T-helper 22 cell (primary cell): Measurements from ENCODE around the gene JMJD7.

Experiments
- DNase-seq: peaks from one replicate; pipeline ENCODE4 v3.0.0-alpha.2; 2020; ENCODE audit warnings: low read depth

JMJD7 gene

DNA sequence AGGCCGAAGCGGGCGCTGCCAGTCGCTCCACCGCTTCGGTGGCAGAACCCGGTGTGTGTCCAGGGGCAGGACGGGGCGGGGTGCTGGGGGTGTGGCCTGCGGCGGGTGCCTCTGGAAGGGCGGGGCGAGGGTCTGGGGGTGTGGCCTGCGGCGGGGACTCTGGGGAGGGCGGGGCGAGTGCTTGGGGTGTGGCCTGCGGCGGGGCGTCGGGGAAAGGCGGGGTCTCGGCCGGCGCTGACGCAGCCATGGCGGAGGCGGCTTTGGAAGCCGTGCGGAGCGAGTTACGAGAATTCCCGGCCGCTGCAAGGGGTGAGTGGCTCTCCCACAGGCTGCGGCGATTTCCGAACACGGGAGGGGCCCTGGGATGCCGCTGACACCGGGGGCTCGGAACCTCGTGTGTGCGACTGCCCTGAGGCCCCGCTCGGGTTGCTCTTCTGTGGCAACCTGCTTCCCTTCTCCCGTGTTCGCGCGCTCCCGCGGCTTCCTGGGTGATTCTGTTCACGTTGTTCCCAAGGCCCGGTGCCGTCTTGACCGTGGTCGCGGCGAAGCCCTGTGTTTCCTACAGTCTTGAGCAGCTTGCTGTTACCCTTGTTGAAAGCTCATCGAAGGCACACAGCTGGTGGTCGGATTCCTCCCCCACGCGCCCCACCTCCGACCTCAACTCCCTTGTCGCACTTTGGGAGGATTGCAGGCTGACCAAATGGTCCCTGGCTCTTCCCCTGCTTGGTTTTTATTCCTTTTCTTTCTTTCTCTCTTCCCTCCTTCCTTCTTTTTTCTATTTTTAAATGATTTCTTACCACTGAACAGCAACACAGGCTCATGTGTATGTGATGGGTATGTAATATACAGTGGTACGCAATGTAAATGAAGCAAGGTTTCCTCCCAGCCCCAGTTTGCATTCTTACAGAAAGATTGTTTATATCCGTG is at the start of gene JMJD7:
TSS of gene JMJD7 (plus strand) at position 213 of the 927 bp plus-strand sequence. CDS start at position 246, 33 bp downstream.
- DNase-seq, result peak; percentile 89

DNA sequence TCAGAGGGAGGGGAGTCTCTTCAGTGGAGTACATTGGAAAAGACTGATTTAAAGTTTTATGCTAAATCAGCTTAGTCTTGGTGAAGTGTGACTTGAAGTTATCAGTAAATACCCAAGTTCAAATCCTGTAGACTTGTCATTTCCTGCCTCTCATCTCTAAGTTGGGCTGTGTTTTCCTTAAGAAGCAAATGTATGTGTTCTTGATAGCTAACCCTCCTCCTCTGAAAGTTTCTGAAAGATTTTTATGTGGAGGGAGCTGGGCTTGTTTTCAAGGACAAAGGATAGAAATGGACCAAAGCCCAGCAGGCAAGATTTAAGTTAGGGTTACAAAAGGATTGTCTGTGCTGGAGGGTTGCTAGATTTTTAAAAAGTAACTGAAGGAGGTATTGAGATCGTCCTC is 49.4 kb upstream of the JMJD7 start:
- no peak for DNase-seq

DNA sequence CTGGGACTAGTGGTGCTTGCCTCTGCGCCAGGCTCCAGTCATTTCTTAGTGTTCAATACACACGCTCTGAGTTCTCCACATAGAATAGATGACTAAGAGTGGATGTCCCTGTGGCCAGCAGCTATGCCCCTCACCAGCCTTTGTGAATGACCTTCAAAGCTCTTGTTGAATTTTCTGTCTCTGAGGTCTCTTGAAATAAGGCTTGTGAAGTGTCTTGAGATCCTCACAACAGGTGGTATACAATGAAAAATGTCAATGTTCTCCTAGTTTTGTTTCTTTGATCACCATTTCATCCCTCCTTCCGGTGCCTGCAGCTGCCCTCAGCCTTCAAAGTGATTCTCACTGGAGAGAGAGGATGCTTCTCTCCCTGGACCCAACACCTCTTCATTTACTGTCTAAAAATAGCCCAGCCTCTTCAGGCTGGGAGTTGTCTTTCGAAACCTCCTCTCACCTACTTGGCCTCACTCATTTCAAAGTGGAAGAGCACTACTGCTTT is 48.2 kb upstream of the JMJD7 start:
- DNase-seq, result no peak

DNA sequence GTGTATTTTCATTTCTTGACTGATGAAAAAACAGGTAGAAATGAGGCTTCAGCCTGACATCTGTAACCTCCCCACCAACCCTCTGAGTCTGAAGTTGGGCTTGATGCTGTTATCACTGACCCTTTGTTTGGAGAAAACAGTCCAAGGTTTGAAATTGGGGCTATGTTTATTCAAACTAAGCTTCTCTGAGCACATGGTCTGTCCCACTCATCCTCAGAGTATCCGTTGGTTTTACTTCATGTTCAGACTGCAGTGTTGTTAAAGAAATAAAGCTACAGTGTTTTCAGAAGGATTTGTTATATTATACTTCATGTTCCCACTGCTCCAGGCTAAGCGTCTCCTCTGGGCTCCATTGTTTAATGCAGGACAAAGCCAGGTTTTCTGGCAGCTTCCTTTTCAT is 47.6 kb upstream of the JMJD7 start:
- no peak for DNase-seq

- DNase-seq, result no peak
Measured at GRCh38 chr15:41780727-41781126, 47.2 kb upstream of the JMJD7 start.

DNA sequence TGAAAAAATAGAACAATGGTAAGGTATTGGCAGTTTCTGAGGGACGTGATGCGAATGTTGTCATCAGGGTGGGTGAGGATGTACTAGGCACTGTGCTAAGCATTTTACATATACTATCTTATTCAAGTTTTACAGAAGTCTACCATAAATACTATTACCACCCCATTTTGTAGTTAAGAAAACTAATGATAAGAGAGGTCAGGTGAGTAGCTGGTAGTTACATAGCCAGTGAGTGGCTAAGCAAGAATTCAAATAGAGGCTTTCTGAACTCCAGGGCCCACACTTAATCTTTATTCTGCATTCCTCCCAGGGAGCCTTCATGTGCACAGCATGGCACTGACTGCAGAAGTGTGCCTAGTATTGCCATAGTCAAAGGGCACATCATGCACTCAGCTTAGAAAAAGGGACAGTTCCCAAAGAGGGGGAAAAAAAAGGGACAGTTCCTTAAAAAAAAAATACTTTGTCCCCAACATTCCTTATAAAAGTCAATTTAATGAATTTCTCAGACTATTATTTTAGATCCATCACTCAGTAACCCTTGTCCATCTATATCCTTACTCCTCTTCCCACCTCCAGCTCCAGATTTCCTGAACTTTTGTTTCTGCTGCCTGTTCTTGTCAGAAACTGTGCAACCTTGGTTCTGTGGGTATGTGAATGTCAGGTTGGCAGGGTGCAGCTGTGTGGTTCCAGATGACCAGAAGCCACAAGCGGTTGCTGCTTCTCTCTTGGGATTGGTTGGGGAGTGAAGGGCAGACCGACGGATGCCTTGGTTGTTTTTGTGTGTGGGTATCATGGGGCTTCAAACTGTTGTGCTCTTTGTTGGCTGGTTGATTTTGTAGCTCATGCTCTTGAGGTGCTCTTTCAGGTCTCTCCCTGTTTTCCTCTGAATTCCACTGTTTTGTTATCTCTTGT is 45.3 kb upstream of the JMJD7 start:
- DNase-seq, result no peak

DNA sequence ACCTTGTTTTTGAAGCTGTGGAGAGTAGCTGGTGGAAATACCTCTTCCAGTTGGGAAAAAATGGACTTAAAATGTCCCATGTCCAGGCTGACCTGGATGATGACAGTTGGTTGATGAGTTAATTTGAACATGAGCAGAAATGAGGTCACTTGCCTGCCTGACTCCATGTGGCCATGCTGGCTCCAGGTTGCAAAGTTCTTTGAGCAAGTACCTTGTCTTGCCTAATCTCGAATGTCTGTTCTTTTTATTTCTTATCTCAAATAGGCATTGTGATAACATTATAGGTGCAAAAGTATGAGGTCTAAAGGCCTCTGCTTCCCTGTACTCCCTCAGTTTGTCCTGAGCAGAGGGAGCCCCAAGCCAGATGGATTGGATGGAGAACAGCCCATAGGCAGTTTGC is 44.6 kb upstream of the JMJD7 start:
- DNase-seq, result no peak

DNA sequence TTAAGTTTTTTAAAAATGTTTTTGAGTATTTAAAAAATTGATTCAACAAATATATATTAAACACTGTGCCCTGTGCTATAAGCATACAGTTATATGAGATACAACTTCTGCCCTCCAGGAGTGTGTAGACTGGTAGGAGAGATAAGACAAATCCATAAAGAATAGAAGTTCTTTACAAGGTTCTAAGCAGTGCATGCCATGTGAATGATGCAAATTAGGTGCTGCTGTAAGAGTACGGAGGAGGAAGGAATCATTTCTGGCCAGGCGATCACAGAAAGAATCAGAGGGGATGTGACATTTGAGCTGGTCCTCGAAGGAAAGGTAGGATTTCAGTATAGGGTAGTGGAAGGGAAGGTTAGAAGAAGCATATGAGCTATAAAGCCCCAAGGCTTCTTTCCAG is 39.6 kb upstream of the JMJD7 start:
- DNase-seq, result no peak

- no peak for DNase-seq
Measured at GRCh38 chr15:41789236-41789635, 38.7 kb upstream of the JMJD7 start.

DNA sequence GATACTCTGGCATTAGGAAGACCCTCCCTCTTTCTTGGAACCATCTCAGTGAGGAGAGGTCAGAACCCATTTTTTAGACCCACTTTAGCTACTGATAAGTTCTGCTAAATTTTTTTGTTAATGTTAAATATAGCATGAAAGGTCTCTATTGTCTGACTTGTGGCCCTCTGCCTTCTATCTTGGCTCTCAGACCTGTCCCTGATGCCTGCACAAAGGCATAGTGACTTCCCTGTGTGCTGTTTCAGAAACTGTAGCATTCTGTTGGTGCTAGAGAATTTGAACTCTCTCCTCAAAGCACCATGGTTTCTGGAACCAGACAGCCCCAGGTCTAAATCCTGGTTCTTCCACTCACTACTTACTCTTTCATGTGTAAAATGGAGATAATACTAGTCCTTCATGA is 38.2 kb upstream of the JMJD7 start:
- no peak for DNase-seq

- no peak for DNase-seq
Measured at GRCh38 chr15:41790169-41790568, 37.7 kb upstream of the JMJD7 start.

GRCh38 chr15:41790756-41791546 is 36.9 kb upstream of the JMJD7 start:
- DNase-seq, result no peak

GRCh38 chr15:41791547-41791937 is 36.4 kb upstream of the JMJD7 start:
- DNase-seq, result no peak

DNA sequence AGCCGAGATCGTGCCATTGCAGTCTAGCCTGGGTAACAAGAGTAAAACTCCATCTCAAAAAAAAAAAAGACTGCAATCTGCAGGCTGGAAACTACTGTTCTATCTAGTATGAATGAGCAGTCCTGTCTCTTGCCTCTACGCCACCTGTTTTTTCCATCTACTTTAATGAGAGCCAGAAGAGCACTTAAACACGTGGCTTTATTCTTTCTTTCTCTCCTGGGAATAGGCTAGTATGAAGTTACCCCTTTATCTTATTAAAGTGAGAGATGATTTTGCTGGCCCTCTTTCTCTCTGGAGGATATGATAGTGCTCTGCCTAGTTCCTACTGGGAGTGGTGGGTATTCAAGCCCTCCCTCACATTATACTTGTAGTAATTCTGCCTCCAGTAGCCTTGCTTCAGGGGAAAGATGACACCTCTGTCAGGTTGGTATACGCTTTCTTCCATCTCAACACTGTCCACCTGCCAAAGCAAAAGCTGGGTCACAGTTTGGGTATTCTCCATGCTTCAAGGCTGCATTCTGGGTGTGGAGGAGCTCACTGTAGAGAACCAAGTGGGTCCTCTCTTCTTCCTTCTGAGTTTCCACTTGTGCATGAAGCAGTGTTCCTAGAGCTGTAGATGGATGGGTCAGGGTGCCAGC is 35.8 kb upstream of the JMJD7 start:
- DNase-seq, result no peak

DNA sequence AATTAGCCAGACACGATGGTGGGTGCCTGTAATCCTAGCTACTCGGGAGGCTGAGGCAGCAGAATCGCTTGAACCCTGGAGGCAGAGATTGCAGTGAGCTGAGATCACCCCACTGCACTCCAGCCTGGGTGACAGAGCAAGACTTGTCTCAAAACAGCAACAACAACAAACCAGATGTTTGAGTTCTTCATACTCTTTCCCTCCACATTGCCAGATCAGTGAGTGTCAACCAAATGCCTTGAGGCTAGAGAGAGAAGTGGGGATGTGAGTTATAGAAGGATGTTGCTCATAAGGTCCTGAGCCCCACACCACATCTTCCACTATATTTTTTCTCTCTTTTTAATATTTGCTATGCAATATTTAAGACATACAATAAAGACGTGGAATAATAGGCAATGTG is 33.8 kb upstream of the JMJD7 start:
- no peak for DNase-seq

- no peak for DNase-seq
Measured at GRCh38 chr15:41795996-41796856, 31.7 kb upstream of the JMJD7 start.

DNA sequence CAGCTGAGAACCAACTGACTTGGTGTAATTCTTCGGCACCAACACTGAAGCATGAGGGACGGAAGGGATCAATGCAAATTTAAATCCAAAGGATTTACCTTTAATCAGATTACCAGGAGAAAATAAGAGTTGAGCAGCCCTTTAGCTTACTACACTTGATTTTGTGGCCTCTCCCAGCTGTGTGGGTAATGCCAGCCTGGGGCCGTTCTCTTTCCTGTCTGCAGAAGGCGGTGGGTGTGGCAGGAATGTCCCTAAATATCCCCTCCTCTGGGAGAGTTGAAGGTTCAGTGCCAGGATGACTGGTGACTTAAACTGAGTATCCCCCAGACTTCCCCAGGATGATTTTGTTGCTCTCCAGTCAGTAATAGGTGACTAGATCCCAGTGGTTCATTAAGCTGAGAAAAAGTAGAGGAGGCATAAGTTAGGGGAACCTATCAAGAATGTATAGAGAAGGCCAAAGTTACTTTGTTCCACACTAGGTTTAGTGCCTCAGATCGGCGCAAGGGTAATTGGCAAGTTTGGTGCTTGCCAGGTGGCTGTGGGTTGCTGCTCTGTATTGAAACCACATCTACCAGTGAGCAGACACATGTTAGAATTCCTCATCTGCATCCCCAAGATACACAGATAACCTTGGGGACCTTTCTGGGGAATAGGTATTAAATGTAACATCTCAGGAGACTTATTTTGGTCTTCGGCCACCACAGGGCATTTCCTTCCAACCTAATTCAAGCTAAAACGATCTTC is 30.5 kb upstream of the JMJD7 start:
- DNase-seq, result no peak

GRCh38 chr15:41798607-41799487 is 29.0 kb upstream of the JMJD7 start:
- no peak for DNase-seq

DNA sequence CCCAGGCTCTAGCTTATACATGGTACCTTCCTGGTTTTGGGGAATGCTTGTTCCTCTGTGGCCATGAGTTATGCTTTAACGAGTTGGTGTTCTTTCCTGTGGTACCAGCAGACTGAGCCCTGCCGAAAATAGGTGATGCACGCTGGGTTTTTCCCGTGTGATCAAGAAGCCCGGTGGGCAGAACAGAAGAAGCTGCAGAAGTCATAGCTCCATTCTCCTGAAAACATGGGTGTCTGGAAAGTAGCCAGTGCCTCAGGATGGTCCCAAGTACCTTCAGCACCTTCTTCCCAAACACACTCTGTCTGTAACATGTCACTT is 28.4 kb upstream of the JMJD7 start:
- no peak for DNase-seq
